ENCODE data around the gene SMIM32.

DNA sequence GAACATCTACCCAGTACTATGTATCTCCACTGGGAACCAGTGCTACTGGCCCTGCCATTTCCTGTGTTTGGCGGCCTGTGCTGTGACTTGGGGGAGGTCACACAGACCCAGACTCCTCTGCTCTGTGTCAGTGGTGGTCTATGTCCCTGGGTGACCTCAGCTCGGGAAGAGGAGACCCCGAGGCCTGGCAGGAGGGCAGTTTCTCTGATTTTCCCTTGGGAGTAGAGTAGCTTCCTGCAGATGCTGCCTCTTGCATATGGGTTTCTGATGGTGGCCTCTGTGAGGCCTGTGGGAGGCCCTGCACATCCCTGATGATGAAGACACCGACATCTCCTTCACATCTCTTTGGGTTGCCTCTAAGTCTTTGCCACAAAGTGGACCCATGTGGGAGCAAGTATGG is 13.0 kb upstream of the SMIM32 start:
- TF ChIP-seq POLR2AphosphoS5 (IDR thresholded peaks at IDR 0.05) (no peak), POLR2A (IDR thresholded peaks at IDR 0.05) (no peak)
- TF ChIP-seq, protein P1, sequence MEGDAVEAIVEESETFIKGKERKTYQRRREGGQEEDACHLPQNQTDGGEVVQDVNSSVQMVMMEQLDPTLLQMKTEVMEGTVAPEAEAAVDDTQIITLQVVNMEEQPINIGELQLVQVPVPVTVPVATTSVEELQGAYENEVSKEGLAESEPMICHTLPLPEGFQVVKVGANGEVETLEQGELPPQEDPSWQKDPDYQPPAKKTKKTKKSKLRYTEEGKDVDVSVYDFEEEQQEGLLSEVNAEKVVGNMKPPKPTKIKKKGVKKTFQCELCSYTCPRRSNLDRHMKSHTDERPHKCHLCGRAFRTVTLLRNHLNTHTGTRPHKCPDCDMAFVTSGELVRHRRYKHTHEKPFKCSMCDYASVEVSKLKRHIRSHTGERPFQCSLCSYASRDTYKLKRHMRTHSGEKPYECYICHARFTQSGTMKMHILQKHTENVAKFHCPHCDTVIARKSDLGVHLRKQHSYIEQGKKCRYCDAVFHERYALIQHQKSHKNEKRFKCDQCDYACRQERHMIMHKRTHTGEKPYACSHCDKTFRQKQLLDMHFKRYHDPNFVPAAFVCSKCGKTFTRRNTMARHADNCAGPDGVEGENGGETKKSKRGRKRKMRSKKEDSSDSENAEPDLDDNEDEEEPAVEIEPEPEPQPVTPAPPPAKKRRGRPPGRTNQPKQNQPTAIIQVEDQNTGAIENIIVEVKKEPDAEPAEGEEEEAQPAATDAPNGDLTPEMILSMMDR (IDR thresholded peaks at IDR 0.05): no peak
